PC-3 (cell line): ENCODE data around the gene PTPRN2. TPM values are rescaled to one million over a fixed set of nuclear protein-coding genes. Genes with fewer than 3 reads are reported as not detected.

Experiments
- ATAC-seq: fragments of 200-7000 bp; cut with Tn5 transposase; 2 replicates; pipeline ENCODE4 v1.9.1; 2020; ENCODE audit warnings: mild to moderate bottlenecking, moderate library complexity
- BruUV-seq: library from RNA; stranded (reverse); fragments of 400-500 nt; replicated peaks from 2 replicates; lab custom pipeline; 2021; lab: Mats Ljungman, UMichigan
- CTCF ChIA-PET: fragments of 300-600 bp; sonication (Branson Sonifier 250); formaldehyde crosslinking; loops from one replicate; lab custom pipeline; 2022; ENCODE audit warnings: antibody characterized with exemption; lab: Charles Lee
- POLR2A ChIA-PET: fragments of 300-600 bp; sonication (Branson Sonifier 250); formaldehyde crosslinking; loops from one replicate; lab custom pipeline; 2022; ENCODE audit warnings: antibody characterized with exemption; ENCODE audit not compliant: unreplicated experiment; lab: Charles Lee
- DNase-seq: peaks from one replicate; pipeline ENCODE4 v3.0.0-alpha.2; 2015
- H2AFZ ChIP-seq: fragments of 300-600 bp; sonication (generic); 2 replicates; pipeline ENCODE4 v1.6.0; 2016; ENCODE audit warnings: antibody characterized with exemption, low read length
- H3F3A ChIP-seq: fragments of 300-600 bp; sonication (generic); one replicate; pipeline ENCODE4 v1.6.0; 2017; ENCODE audit warnings: antibody characterized with exemption, low read length, control low read depth, mild to moderate bottlenecking; ENCODE audit not compliant: unreplicated experiment
- H3K27ac ChIP-seq: fragments of 300-600 bp; sonication (generic); 2 replicates; pipeline ENCODE4 v1.5.1; 2016; ENCODE audit warnings: mild to moderate bottlenecking, low read length
- H3K27me3 ChIP-seq: fragments of 300-600 bp; sonication (generic); 2 replicates; pipeline ENCODE4 v1.6.1; 2016; ENCODE audit warnings: low read length, mixed read lengths
- H3K36me3 ChIP-seq: fragments of 300-600 bp; sonication (generic); 2 replicates; pipeline ENCODE4 v1.6.1; 2016; ENCODE audit warnings: low read depth, mixed run types, low read length, mixed read lengths
- H3K4me1 ChIP-seq: fragments of 300-600 bp; sonication (generic); 2 replicates; pipeline ENCODE4 v1.5.1; 2016; ENCODE audit warnings: low read length; ENCODE audit not compliant: insufficient read depth
- H3K4me2 ChIP-seq: fragments of 300-600 bp; sonication (generic); 2 replicates; pipeline ENCODE4 v1.6.0; 2016; ENCODE audit warnings: low read length
- H3K4me3 ChIP-seq: fragments of 300-600 bp; sonication (generic); 2 replicates; pipeline ENCODE4 v1.5.1; 2016; ENCODE audit warnings: mild to moderate bottlenecking, low read length, mixed read lengths
- H3K79me2 ChIP-seq: fragments of 300-600 bp; sonication (generic); 2 replicates; pipeline ENCODE4 v1.6.1; 2017; ENCODE audit warnings: low read length, mixed read lengths
- H3K9ac ChIP-seq: fragments of 300-600 bp; sonication (generic); 2 replicates; pipeline ENCODE4 v1.6.0; 2016; ENCODE audit warnings: mild to moderate bottlenecking, low read length
- H3K9me2 ChIP-seq: fragments of 300-600 bp; sonication (generic); replicated peaks from 2 replicates; pipeline ENCODE4 v1.6.1; 2016; ENCODE audit warnings: mixed run types, low read length, mixed read lengths
- H3K9me3 ChIP-seq: fragments of 300-600 bp; sonication (generic); 2 replicates; pipeline ENCODE4 v1.6.1; 2016; ENCODE audit warnings: low read length, mixed read lengths
- H4K20me1 ChIP-seq: fragments of 300-600 bp; sonication (generic); 2 replicates; pipeline ENCODE4 v1.6.1; 2016; ENCODE audit warnings: low read length, mixed read lengths
- EZH2 ChIP-seq: fragments of 300-600 bp; sonication (generic); IDR thresholded peaks from one replicate; pipeline ENCODE4 v1.6.1; 2017; ENCODE audit warnings: antibody characterized with exemption, mild to moderate bottlenecking, low read length; ENCODE audit not compliant: unreplicated experiment
- EZH2phosphoT487 ChIP-seq: fragments of 300-600 bp; sonication (generic); IDR thresholded peaks from 2 replicates; pipeline ENCODE4 v1.6.1; 2018; ENCODE audit warnings: mild to moderate bottlenecking, antibody characterized with exemption, low read length, borderline replicate concordance
- intact Hi-C: fragments of 100-400 bp; cut with micrococcal nuclease; formaldehyde crosslinking; loops from 2 replicates; pipeline ENCODE4 v1.9.0; 2023
- total RNA-seq: library from RNA; depleted of rRNA; stranded (reverse); fragments of >200 nt; gene quantifications from 2 replicates; pipeline ENCODE4 v1.2.3, GENCODE V29; 2014
- TF ChIP-seq, protein P1 (sequence below): fragments of 300-600 bp; sonication (generic); conservative IDR thresholded peaks from 2 replicates; pipeline ENCODE4 v1.5.1; 2017; ENCODE audit warnings: antibody characterized with exemption, low read depth, mild to moderate bottlenecking, low read length

Gene PTPRN2
- total RNA-seq, 1 experiment from 2014 or later: 3.2 TPM

DNA sequence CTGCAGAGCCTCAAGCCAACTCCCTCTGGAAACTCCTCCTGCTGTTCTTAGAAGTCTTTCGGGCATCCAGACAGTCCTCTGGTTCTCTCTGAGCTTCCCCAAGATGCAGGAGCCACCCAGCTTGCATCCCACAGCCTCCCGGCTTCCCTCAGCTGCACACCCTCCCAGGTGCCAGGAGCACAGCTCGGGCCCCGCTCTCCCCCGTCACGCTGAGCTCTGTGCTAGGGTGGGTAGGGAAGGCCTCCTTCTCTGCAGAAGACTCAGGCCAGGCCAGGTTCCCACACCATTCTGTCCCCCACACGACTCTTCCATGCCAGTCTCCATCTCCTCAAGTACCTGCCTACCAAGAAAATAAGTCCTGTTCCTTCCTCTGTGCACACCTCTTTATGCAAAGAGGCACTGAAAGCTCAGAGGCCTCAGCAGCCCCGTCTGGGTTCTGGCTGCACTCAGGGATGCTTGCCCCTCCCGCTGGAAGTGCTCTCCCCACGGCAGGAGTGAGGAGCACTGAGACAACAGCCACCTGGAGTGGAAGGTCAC, 537.1 kb downstream of the PTPRN2 start:
- CTCF ChIA-PET: no interaction called here
- H3K9me3 ChIP-seq: no peaks in the 10 kb centered on the region
- no peaks in the 10 kb centered on the region for H3K79me2 ChIP-seq
- H3K4me3 ChIP-seq: no peak overlapping the region
- H2AFZ ChIP-seq: no peak overlapping the region
- no peak for TF ChIP-seq EZH2phosphoT487
- TF ChIP-seq EZH2: no peak
- TF ChIP-seq, protein P1, sequence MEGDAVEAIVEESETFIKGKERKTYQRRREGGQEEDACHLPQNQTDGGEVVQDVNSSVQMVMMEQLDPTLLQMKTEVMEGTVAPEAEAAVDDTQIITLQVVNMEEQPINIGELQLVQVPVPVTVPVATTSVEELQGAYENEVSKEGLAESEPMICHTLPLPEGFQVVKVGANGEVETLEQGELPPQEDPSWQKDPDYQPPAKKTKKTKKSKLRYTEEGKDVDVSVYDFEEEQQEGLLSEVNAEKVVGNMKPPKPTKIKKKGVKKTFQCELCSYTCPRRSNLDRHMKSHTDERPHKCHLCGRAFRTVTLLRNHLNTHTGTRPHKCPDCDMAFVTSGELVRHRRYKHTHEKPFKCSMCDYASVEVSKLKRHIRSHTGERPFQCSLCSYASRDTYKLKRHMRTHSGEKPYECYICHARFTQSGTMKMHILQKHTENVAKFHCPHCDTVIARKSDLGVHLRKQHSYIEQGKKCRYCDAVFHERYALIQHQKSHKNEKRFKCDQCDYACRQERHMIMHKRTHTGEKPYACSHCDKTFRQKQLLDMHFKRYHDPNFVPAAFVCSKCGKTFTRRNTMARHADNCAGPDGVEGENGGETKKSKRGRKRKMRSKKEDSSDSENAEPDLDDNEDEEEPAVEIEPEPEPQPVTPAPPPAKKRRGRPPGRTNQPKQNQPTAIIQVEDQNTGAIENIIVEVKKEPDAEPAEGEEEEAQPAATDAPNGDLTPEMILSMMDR: no peak
- H3K36me3 ChIP-seq: no peaks in the 10 kb centered on the region
- no peaks in the 10 kb centered on the region for H3K4me1 ChIP-seq
- DNase-seq (no peak), ATAC-seq (no peak)
- intact Hi-C loops: loop anchor here (10.0 kb wide), 1 partner anchor 304 kb away; no protein-coding TSS in a partner anchor
- no peak overlapping the region for H3K9ac ChIP-seq
- H3K27ac ChIP-seq: no peak overlapping the region
- H3K27me3 ChIP-seq: peaks cover 15% of the 10 kb centered on the region
- BruUV-seq: no TSS peak
- no peaks in the 10 kb centered on the region for H3F3A ChIP-seq
- no peak overlapping the region for H3K4me2 ChIP-seq
- no peaks in the 10 kb centered on the region for H3K9me2 ChIP-seq
- H4K20me1 ChIP-seq: no peaks in the 10 kb centered on the region
- POLR2A ChIA-PET: no interaction called here

DNA sequence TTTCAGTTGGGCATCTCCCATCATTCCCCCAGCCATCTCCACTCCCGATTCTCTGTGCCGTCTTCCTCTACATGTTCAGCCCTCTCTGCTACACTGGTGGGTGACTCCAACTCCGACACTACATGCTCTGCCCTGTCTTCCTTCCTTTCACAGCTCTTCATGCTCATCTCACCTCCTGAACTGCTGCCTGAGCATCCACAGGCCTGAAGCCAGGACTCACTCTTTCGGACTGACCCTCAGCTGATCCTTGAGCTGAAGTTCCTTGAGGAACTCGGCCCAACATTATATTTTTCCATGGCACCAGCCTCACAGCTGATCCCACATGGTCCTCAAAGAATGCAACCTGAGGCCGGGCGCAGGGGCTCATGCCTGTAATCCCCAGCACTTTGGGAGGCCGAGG, 538.4 kb downstream of the PTPRN2 start:
- no peaks in the 10 kb centered on the region for H4K20me1 ChIP-seq
- BruUV-seq: no TSS peak
- H3K36me3 ChIP-seq: no peaks in the 10 kb centered on the region
- H3K27ac ChIP-seq: no peak overlapping the region
- no peaks in the 10 kb centered on the region for H3K9me2 ChIP-seq
- no peaks in the 10 kb centered on the region for H3K4me1 ChIP-seq
- no peak overlapping the region for H3K9ac ChIP-seq
- peaks cover 26% of the 10 kb centered on the region for H3K27me3 ChIP-seq
- H3K79me2 ChIP-seq: no peaks in the 10 kb centered on the region
- H3K4me2 ChIP-seq: no peak overlapping the region
- DNase-seq (no peak), ATAC-seq (no peak)
- no peak overlapping the region for H3K4me3 ChIP-seq
- TF ChIP-seq EZH2phosphoT487: no peak
- no peak for TF ChIP-seq EZH2
- TF ChIP-seq, protein P1: no peak
- intact Hi-C loops: no loop called here
- H3K9me3 ChIP-seq: no peaks in the 10 kb centered on the region
- H3F3A ChIP-seq: no peaks in the 10 kb centered on the region
- ChIA-PET POLR2A (no interaction called here), CTCF (no interaction called here)
- H2AFZ ChIP-seq: no peak overlapping the region

DNA sequence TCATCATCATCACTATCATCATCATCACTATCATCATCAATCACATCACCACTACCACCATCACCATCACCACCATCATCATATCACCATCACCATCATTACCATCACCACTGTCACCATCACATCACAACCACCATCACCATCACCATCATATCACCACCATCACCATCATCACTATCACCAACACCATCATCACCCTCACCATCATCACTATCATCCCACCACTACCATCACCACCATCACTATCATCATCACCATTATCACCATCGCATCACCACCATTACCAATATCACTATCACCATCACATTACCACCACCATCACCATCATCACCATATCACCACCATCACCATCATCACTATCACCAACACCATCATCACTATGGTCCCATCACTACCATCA, 539.1 kb downstream of the PTPRN2 start:
- no peaks in the 10 kb centered on the region for H3K9me3 ChIP-seq
- no peaks in the 10 kb centered on the region for H3K9me2 ChIP-seq
- ChIA-PET POLR2A (no interaction called here), CTCF (no interaction called here)
- BruUV-seq: no TSS peak
- no peak overlapping the region for H3K9ac ChIP-seq
- no peak for DNase-seq
- H3K27me3 ChIP-seq: peaks cover 30% of the 10 kb centered on the region
- no peaks in the 10 kb centered on the region for H3K79me2 ChIP-seq
- H2AFZ ChIP-seq: no peak overlapping the region
- no peaks in the 10 kb centered on the region for H3F3A ChIP-seq
- TF ChIP-seq, protein P1: no peak
- TF ChIP-seq EZH2 (no peak), EZH2phosphoT487 (no peak)
- ATAC-seq: no peak
- no peaks in the 10 kb centered on the region for H4K20me1 ChIP-seq
- H3K36me3 ChIP-seq: no peaks in the 10 kb centered on the region
- no peak overlapping the region for H3K4me2 ChIP-seq
- H3K27ac ChIP-seq: no peak overlapping the region
- H3K4me1 ChIP-seq: no peaks in the 10 kb centered on the region
- H3K4me3 ChIP-seq: no peak overlapping the region
- intact Hi-C loops: no loop called here
